GM10248 (cell line): ENCODE data around the gene SLC6A8.
"Not testable (repeated sequence)": the region's sequence is repeated elsewhere in the genome, so short reads cannot be mapped to it uniquely, and the experiment has no call there.

Experiments
- CTCF ChIA-PET: fragments of 300-600 bp; sonication (Branson Sonifier 250); formaldehyde crosslinking; extraction: SDS; loops from one replicate; lab custom pipeline; 2021; ENCODE audit warnings: antibody characterized with exemption; lab: Yijun Ruan, JAX
- POLR2A ChIA-PET: fragments of 350-650 bp; sonication (Branson Sonifier 250); formaldehyde crosslinking; extraction: SDS; loops from one replicate; lab custom pipeline; 2020; ENCODE audit warnings: antibody characterized with exemption; lab: Yijun Ruan, JAX
- DNase-seq: peaks from one replicate; pipeline ENCODE4 v3.0.0; 2012; ENCODE audit errors: extremely low spot score
- TF ChIP-seq, protein P1 (sequence below): IDR thresholded peaks from 2 replicates; pipeline ENCODE4 v1.5.1; 2012; ENCODE audit warnings: mild to moderate bottlenecking, low read depth; ENCODE audit errors: extremely low read depth, missing control alignments, control extremely low read depth

SLC6A8 gene

DNA sequence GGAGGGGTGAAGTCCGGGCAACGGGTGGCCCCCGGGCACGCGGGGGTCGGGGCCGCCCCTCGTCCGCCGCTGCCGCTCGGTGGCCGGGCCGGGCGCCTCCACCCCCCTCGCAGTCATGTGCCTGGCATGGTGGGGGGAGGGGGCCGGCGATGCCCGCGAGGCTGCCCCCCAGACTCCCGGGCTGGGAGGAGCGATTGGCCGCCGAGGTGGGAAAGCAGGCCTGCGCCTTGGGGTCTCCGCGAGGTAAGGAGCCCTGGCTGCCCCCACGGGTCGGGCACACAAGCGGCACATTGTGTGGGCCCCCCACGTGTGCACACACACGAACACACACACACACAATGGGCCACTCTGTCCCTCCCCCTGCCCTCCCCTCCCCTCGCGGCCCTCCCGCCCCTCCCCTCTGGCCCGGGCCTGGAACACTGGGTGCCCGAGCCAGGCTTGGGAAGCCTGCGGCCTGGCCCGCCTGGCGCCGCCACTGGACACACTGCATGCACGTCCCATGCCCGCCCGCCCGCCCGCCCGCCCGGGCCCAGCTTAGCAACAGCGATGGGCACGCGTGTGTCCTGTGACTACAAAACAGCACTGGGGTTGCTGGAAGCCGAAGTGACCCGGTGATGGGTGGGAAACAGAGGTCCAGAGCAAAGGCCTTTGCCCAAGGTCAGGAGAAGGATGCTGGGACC, 1.3 kb downstream of the SLC6A8 start:
- CTCF ChIA-PET, result no interaction called here
- POLR2A ChIA-PET, result no interaction called here

GRCh38 chrX:153689654-153690465, 2.1 kb downstream of the SLC6A8 start:
- TF ChIP-seq, protein P1, sequence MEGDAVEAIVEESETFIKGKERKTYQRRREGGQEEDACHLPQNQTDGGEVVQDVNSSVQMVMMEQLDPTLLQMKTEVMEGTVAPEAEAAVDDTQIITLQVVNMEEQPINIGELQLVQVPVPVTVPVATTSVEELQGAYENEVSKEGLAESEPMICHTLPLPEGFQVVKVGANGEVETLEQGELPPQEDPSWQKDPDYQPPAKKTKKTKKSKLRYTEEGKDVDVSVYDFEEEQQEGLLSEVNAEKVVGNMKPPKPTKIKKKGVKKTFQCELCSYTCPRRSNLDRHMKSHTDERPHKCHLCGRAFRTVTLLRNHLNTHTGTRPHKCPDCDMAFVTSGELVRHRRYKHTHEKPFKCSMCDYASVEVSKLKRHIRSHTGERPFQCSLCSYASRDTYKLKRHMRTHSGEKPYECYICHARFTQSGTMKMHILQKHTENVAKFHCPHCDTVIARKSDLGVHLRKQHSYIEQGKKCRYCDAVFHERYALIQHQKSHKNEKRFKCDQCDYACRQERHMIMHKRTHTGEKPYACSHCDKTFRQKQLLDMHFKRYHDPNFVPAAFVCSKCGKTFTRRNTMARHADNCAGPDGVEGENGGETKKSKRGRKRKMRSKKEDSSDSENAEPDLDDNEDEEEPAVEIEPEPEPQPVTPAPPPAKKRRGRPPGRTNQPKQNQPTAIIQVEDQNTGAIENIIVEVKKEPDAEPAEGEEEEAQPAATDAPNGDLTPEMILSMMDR, result no peak
- no peak for DNase-seq
- POLR2A ChIA-PET, result no interaction called here
- CTCF ChIA-PET, result no interaction called here

More for the DNA sequence above, 1.3 kb downstream of the SLC6A8 start:
- TF ChIP-seq, protein P1, result no peak
- DNase-seq, result no peak

DNA sequence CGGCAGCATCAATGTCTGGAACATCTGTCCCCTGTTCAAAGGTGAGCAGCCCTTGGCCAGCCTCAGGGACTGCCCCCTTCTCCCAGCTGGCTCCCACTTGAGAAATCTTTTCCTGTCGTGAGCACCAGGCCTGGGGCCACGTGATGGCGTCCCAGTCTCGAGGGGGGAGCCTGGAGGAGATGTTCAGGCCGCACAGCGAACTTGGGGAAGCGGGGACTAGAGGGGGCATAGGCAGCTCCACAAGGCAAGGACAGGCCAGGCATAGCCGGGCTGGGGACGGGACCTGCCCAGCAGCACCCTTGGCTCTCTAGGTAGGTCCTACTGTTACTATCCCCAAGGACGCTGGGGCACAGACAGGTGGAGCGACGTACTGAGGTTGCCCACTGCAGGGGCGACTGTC, 2.7 kb downstream of the SLC6A8 start:
- ChIA-PET POLR2A (interaction anchor here (0.6 kb wide), 1 partner anchor 23 kb away, joined by 4 read pairs; no protein-coding TSS in a partner anchor), CTCF (no interaction called here)
- no peak for DNase-seq
- TF ChIP-seq, protein P1, result no peak

- POLR2A ChIA-PET, result interaction anchor here (0.6 kb wide), 1 partner anchor 22 kb away, joined by 4 read pairs; no protein-coding TSS in a partner anchor
- CTCF ChIA-PET, DNase-seq: not testable (repeated sequence)
Observed at GRCh38 chrX:153691032-153691827, 3.5 kb downstream of the SLC6A8 start.

DNA sequence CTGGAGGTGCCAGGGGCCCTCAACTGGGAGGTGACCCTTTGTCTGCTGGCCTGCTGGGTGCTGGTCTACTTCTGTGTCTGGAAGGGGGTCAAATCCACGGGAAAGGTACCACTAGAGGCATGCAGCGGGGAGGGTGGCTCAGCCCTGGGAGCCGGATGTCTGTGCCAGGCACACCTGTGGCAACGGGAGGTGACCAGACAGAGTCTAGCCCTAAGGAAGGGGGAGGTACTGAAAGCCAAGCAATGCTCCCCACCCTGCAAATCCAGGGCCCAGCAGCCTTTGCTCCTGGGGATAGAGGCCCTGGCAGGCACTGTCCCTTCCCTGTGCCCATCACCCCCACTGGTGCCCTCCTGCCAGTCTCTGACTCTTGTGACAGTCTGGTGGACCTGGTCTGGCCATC, 4.3 kb downstream of the SLC6A8 start:
- POLR2A ChIA-PET, result no interaction called here
- no peak for DNase-seq
- TF ChIP-seq, protein P1, result no peak
- CTCF ChIA-PET, result no interaction called here

DNA sequence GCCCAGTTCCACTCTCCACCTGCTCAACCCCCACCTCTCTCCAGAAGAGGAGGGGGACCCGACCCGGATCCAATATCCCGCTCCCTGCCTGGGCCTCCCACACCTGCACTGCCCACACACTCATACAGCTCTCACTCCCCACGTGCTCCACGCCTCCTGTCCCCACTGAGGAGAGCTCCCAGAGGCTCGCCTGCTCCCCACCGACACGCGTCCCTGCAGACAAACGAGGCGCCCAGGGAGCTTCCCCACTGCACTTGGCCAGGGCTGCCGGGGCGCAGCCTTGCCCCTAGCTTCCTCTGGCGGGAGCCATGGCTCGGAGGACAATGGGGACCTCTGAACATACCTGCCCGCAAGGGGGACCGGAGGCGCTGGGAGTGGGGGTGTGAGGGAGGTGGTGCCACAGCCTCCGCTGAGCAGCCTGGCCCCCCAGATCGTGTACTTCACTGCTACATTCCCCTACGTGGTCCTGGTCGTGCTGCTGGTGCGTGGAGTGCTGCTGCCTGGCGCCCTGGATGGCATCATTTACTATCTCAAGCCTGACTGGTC, 5.0 kb downstream of the SLC6A8 start:
- POLR2A ChIA-PET, result no interaction called here
- TF ChIP-seq, protein P1, result no peak
- DNase-seq, result no peak
- CTCF ChIA-PET, result no interaction called here
